GM13976 (cell line): ENCODE measurements around the gene DPP7.

ENCODE experiments used
- DNase-seq: peaks from one replicate; pipeline ENCODE4 v3.0.0; 2012; ENCODE audit warnings: low spot score
- in situ Hi-C: fragments of 300-500 bp; cut with MboI; formaldehyde crosslinking; loops from one replicate; pipeline ENCODE4 v1.12.0; 2022; ENCODE audit warnings: low sequenced_read_pairs, mixed read lengths, inconsistent platforms; ENCODE audit not compliant: unreplicated experiment
- TF ChIP-seq, protein P1 (sequence below): IDR thresholded peaks from 2 replicates; pipeline ENCODE4 v1.5.1; 2012; ENCODE audit warnings: borderline replicate concordance, mild to moderate bottlenecking; ENCODE audit not compliant: insufficient read depth; ENCODE audit errors: extremely low read depth, missing control alignments, control extremely low read depth

DPP7 gene

DNA sequence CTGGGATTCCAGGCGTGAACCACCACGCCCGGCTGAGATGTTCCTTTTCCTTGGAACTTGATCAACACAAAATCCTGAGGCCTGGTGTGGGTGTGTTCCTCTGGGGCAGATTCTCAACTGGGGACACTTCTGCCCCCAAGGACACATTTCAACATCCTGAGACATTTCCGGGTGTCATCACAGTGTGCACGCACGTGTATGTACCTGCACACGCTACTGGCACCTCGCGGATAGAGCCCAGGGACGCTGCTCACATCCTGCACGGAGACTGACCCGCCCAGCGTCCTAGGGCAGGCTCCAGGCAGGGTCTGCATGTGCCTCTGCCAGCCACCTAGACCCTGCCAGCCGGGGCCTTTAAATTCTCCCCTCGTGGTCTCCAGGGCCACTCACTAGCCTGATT, 52.1 kb downstream of the DPP7 start:
- TF ChIP-seq, protein P1, sequence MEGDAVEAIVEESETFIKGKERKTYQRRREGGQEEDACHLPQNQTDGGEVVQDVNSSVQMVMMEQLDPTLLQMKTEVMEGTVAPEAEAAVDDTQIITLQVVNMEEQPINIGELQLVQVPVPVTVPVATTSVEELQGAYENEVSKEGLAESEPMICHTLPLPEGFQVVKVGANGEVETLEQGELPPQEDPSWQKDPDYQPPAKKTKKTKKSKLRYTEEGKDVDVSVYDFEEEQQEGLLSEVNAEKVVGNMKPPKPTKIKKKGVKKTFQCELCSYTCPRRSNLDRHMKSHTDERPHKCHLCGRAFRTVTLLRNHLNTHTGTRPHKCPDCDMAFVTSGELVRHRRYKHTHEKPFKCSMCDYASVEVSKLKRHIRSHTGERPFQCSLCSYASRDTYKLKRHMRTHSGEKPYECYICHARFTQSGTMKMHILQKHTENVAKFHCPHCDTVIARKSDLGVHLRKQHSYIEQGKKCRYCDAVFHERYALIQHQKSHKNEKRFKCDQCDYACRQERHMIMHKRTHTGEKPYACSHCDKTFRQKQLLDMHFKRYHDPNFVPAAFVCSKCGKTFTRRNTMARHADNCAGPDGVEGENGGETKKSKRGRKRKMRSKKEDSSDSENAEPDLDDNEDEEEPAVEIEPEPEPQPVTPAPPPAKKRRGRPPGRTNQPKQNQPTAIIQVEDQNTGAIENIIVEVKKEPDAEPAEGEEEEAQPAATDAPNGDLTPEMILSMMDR = no peak
- in situ Hi-C loops = no loop called here
- no peak for DNase-seq
